A549 (cell line): ENCODE measurements around the gene UBN1.

Experiments
- CTCF ChIP-seq: fragments of >200 bp; sonication (Bioruptor Twin); formaldehyde crosslinking; IDR thresholded peaks from 3 replicates; pipeline ENCODE4 v1.5.1; 2016
- FOSL2 ChIP-seq, 2 experiments: fragments of 450-650 bp in 1 of 2; fragments of >200 bp in 1 of 2; sonication (Bioruptor Twin) in 1 of 2; formaldehyde crosslinking; IDR thresholded peaks; 2 replicates each; pipeline versions ENCODE4 v1.5.0 to v1.6.1; 2016 to 2020; ENCODE audit warnings: mild to moderate bottlenecking in 1 of 2, moderate library complexity in 1 of 2
- HDAC2 ChIP-seq: fragments of 200-600 bp; sonication (generic); IDR thresholded peaks from 2 replicates; pipeline ENCODE4 v1.6.1; 2016
- NFE2L2 ChIP-seq: fragments of 150-350 bp; conservative IDR thresholded peaks from 2 replicates; pipeline ENCODE4 v1.6.1; 2014; ENCODE audit warnings: low read length
- PBX3 ChIP-seq: IDR thresholded peaks from 2 replicates; pipeline ENCODE4 v1.6.1; 2012
- PHF8 ChIP-seq: fragments of 200-600 bp; sonication (generic); IDR thresholded peaks from 2 replicates; pipeline ENCODE4 v1.6.1; 2016; ENCODE audit warnings: low read depth, mild to moderate bottlenecking, antibody characterized with exemption, moderate library complexity, borderline replicate concordance
- POLR2A ChIP-seq: IDR thresholded peaks from 2 replicates; pipeline ENCODE4 v1.6.1; 2012; ENCODE audit warnings: mild to moderate bottlenecking, low read length
- RAD21 ChIP-seq, 2 experiments: fragments of >200 bp in 1 of 2; sonication (Bioruptor Twin) in 1 of 2; formaldehyde crosslinking in 1 of 2; IDR thresholded peaks in 1 of 2; conservative IDR thresholded peaks in 1 of 2; 2 replicates in 1 of 2; 3 replicates in 1 of 2; pipeline ENCODE4 v1.6.1; 2012 to 2018; ENCODE audit warnings: inconsistent platforms in 1 of 2
- TP53 ChIP-seq: fragments of 250-450 bp; sonication (Bioruptor Pico); IDR thresholded peaks from 2 replicates; pipeline ENCODE4 v1.5.0; 2021; ENCODE audit warnings: mild to moderate bottlenecking, moderate library complexity
- ZFP36 ChIP-seq: fragments of 450-650 bp; IDR thresholded peaks from 2 replicates; pipeline ENCODE4 v1.6.1; 2014; ENCODE audit warnings: borderline replicate concordance; ENCODE audit not compliant: partially characterized antibody
- TF ChIP-seq, protein P1 (sequence below): fragments of 200-600 bp; sonication (generic); IDR thresholded peaks from 2 replicates; pipeline ENCODE4 v1.6.1; 2016; ENCODE audit warnings: antibody characterized with exemption, mild to moderate bottlenecking, moderate library complexity
- TF ChIP-seq, protein P2 (sequence below): fragments of 250-450 bp; sonication (Bioruptor Pico); IDR thresholded peaks from 2 replicates; pipeline ENCODE4 v1.5.0; 2021; ENCODE audit warnings: mild to moderate bottlenecking, moderate library complexity, borderline replicate concordance
- TF ChIP-seq, protein P3 (sequence below): fragments of 450-650 bp; IDR thresholded peaks from 2 replicates; pipeline ENCODE4 v1.6.1; 2014; ENCODE audit warnings: antibody characterized with exemption

DNA sequence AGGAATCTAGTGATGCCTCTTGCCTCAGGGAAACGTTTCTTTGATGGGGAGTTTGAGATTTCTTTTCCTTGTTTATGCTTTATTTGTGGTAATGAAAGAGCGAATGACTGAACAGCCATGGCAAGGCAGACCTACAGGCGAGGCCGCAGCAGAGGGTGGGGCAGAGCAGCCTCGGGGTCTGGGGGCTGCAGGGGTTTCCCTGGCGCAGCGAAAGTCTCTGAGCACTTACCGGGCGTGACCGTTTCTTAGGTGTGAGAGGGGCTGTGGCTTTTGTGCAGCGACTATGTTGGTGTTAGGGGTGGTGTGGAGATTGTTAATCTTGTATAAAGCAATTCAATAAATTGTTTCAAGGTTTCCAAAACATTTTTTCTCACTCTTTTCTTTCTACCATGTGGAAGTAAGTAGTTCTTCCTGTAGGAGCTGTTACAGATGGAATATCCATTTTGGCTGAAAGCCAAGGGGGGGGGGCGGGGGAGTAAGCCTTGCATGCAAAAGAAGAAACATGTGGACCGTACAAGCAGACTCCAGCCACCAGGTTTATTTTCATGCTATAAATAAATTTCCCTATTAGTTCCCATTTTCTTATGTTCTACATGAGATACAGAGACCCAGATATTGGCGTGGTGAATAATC lies 34.8 kb downstream of the UBN1 start:
- no peak for TF ChIP-seq PBX3
- TF ChIP-seq CTCF = no peak
- TF ChIP-seq, protein P1, sequence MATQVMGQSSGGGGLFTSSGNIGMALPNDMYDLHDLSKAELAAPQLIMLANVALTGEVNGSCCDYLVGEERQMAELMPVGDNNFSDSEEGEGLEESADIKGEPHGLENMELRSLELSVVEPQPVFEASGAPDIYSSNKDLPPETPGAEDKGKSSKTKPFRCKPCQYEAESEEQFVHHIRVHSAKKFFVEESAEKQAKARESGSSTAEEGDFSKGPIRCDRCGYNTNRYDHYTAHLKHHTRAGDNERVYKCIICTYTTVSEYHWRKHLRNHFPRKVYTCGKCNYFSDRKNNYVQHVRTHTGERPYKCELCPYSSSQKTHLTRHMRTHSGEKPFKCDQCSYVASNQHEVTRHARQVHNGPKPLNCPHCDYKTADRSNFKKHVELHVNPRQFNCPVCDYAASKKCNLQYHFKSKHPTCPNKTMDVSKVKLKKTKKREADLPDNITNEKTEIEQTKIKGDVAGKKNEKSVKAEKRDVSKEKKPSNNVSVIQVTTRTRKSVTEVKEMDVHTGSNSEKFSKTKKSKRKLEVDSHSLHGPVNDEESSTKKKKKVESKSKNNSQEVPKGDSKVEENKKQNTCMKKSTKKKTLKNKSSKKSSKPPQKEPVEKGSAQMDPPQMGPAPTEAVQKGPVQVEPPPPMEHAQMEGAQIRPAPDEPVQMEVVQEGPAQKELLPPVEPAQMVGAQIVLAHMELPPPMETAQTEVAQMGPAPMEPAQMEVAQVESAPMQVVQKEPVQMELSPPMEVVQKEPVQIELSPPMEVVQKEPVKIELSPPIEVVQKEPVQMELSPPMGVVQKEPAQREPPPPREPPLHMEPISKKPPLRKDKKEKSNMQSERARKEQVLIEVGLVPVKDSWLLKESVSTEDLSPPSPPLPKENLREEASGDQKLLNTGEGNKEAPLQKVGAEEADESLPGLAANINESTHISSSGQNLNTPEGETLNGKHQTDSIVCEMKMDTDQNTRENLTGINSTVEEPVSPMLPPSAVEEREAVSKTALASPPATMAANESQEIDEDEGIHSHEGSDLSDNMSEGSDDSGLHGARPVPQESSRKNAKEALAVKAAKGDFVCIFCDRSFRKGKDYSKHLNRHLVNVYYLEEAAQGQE = no peak
- no peak for TF ChIP-seq PHF8
- no peak for TF ChIP-seq FOSL2 (IDR thresholded peaks at IDR 0.05)
- TF ChIP-seq FOSL2 (CRISPR knock-in tag; IDR thresholded peaks at IDR 0.05) = no peak
- TF ChIP-seq, protein P2, sequence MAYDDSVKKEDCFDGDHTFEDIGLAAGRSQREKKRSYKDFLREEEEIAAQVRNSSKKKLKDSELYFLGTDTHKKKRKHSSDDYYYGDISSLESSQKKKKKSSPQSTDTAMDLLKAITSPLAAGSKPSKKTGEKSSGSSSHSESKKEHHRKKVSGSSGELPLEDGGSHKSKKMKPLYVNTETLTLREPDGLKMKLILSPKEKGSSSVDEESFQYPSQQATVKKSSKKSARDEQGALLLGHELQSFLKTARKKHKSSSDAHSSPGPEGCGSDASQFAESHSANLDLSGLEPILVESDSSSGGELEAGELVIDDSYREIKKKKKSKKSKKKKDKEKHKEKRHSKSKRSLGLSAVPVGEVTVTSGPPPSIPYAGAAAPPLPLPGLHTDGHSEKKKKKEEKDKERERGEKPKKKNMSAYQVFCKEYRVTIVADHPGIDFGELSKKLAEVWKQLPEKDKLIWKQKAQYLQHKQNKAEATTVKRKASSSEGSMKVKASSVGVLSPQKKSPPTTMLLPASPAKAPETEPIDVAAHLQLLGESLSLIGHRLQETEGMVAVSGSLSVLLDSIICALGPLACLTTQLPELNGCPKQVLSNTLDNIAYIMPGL = no peak
- no peak for TF ChIP-seq POLR2A
- no peak for TF ChIP-seq NFE2L2
- TF ChIP-seq TP53 = no peak
- TF ChIP-seq HDAC2 = no peak
- TF ChIP-seq RAD21 (conservative IDR thresholded peaks at IDR 0.05 in 1 of 2, IDR thresholded peaks at IDR 0.05 in 1 of 2) = no peak
- TF ChIP-seq, protein P3, sequence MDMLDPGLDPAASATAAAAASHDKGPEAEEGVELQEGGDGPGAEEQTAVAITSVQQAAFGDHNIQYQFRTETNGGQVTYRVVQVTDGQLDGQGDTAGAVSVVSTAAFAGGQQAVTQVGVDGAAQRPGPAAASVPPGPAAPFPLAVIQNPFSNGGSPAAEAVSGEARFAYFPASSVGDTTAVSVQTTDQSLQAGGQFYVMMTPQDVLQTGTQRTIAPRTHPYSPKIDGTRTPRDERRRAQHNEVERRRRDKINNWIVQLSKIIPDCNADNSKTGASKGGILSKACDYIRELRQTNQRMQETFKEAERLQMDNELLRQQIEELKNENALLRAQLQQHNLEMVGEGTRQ = no peak
- no peak for TF ChIP-seq ZFP36
